Smooth muscle cell (in vitro differentiated cells): Measurements from ENCODE around the gene TMEM87A. TPM values are rescaled to one million over a fixed set of nuclear protein-coding genes. Genes with fewer than 3 reads are reported as not detected.

Source experiments
- DNase-seq: peaks from one replicate; lab custom pipeline; 2025; ENCODE audit not compliant: unreplicated experiment; lab: John Stamatoyannopoulos, UW
- H2AFZ ChIP-seq: fragments of 200-600 bp; sonication (generic); 2 replicates; pipeline ENCODE4 v1.6.0; 2016; ENCODE audit warnings: antibody characterized with exemption, low read depth, mild to moderate bottlenecking
- H3F3A ChIP-seq: fragments of 200-600 bp; sonication (generic); 2 replicates; pipeline ENCODE4 v1.6.0; 2017; ENCODE audit warnings: antibody characterized with exemption, low read depth
- H3K27ac ChIP-seq: fragments of 200-600 bp; sonication (generic); 2 replicates; pipeline ENCODE4 v1.5.1; 2016; ENCODE audit warnings: low read depth, mild to moderate bottlenecking
- H3K27me3 ChIP-seq: fragments of 200-600 bp; sonication (generic); 2 replicates; pipeline ENCODE4 v1.6.1; 2016; ENCODE audit warnings: low read depth, mild to moderate bottlenecking
- H3K36me3 ChIP-seq: fragments of 200-600 bp; sonication (generic); 2 replicates; pipeline ENCODE4 v1.5.1; 2016; ENCODE audit warnings: low read depth
- H3K4me1 ChIP-seq: fragments of 200-600 bp; sonication (generic); 2 replicates; pipeline ENCODE4 v1.5.1; 2016; ENCODE audit warnings: low read depth
- H3K4me2 ChIP-seq: fragments of 200-600 bp; sonication (generic); 2 replicates; pipeline ENCODE4 v1.6.0; 2016; ENCODE audit warnings: mild to moderate bottlenecking
- H3K4me3 ChIP-seq: fragments of 200-600 bp; sonication (generic); 2 replicates; pipeline ENCODE4 v1.5.1; 2016; ENCODE audit warnings: mild to moderate bottlenecking
- H3K79me2 ChIP-seq: fragments of 200-600 bp; sonication (generic); 2 replicates; pipeline ENCODE4 v1.6.0; 2016; ENCODE audit warnings: low read depth, mild to moderate bottlenecking
- H3K9ac ChIP-seq: fragments of 200-600 bp; sonication (generic); 2 replicates; pipeline ENCODE4 v1.6.0; 2016; ENCODE audit warnings: low read depth
- H3K9me3 ChIP-seq: fragments of 200-600 bp; sonication (generic); replicated peaks from 2 replicates; pipeline ENCODE4 v1.5.1; 2016; ENCODE audit warnings: low read depth
- H4K20me1 ChIP-seq: fragments of 200-600 bp; sonication (generic); 2 replicates; pipeline ENCODE4 v1.6.0; 2016; ENCODE audit warnings: low read depth
- WGBS: methylation state at CpG from one replicate; pipeline ENCODE4 v1.1.7; 2016; ENCODE audit warnings: low lambda C conversion rate; 5-methylcytosine and 5-hydroxymethylcytosine counted together
- polyA plus RNA-seq: library from polyadenylated mRNA; unstranded; fragments of >200 nt; fragmentation: Nextera tagmentation; extraction: Ambion mirVana; gene quantifications from 2 replicates; pipeline ENCODE4 v1.2.1, GENCODE V29; 2016
- total RNA-seq: library from RNA; depleted of rRNA; stranded (reverse); fragments of >200 nt; gene quantifications from 2 replicates; pipeline ENCODE4 v1.2.3, GENCODE V29; 2014
- TF ChIP-seq, protein P1 (sequence below): fragments of 200-600 bp; sonication (generic); IDR thresholded peaks from 2 replicates; pipeline ENCODE4 v1.5.1; 2017; ENCODE audit warnings: borderline replicate concordance, mild to moderate bottlenecking, antibody characterized with exemption; ENCODE audit not compliant: insufficient read depth, poor library complexity, severe bottlenecking

The TMEM87A gene
- total and polyA plus RNA-seq, 2 experiments from 2014 or later, result 59.9 to 82.3 TPM

DNA sequence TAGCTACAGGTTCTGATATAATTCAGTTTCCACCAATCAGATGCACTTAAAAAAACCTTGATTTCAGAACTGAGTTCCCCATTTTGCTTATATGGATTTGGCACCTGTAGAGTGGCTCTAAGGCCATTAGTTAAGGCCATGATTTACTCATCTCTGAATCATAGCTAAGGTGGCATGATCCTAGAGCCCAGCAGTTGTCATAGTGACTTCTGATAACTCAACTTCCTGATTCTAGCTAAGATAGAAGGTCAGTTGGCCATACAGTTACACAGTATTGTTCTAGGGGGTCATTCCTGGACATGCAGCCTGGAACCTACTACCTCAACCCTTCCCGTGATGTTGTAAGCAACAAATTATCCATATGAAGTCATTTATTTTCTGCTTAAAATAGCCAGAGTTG is 15.9 kb upstream of the TMEM87A start:
- H4K20me1 ChIP-seq, result no peaks in the 10 kb centered on the region
- H3K27me3 ChIP-seq, result no peaks in the 10 kb centered on the region
- H3K27ac ChIP-seq, result no peak overlapping the region
- H3K4me2 ChIP-seq, result no peak overlapping the region
- no peak overlapping the region for H3K4me3 ChIP-seq
- H3K4me1 ChIP-seq, result no peaks in the 10 kb centered on the region
- no peaks in the 10 kb centered on the region for H3K79me2 ChIP-seq
- no peak overlapping the region for H3K9ac ChIP-seq
- no peak overlapping the region for H2AFZ ChIP-seq
- H3F3A ChIP-seq, result peaks cover 3% of the 10 kb centered on the region
- H3K9me3 ChIP-seq, result no peaks in the 10 kb centered on the region
- 98% methylated on average over 1 of the region's 1 CpG for WGBS
- DNase-seq, result no peak
- H3K36me3 ChIP-seq, result no peaks in the 10 kb centered on the region
- TF ChIP-seq, protein P1, sequence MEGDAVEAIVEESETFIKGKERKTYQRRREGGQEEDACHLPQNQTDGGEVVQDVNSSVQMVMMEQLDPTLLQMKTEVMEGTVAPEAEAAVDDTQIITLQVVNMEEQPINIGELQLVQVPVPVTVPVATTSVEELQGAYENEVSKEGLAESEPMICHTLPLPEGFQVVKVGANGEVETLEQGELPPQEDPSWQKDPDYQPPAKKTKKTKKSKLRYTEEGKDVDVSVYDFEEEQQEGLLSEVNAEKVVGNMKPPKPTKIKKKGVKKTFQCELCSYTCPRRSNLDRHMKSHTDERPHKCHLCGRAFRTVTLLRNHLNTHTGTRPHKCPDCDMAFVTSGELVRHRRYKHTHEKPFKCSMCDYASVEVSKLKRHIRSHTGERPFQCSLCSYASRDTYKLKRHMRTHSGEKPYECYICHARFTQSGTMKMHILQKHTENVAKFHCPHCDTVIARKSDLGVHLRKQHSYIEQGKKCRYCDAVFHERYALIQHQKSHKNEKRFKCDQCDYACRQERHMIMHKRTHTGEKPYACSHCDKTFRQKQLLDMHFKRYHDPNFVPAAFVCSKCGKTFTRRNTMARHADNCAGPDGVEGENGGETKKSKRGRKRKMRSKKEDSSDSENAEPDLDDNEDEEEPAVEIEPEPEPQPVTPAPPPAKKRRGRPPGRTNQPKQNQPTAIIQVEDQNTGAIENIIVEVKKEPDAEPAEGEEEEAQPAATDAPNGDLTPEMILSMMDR, result no peak

DNA sequence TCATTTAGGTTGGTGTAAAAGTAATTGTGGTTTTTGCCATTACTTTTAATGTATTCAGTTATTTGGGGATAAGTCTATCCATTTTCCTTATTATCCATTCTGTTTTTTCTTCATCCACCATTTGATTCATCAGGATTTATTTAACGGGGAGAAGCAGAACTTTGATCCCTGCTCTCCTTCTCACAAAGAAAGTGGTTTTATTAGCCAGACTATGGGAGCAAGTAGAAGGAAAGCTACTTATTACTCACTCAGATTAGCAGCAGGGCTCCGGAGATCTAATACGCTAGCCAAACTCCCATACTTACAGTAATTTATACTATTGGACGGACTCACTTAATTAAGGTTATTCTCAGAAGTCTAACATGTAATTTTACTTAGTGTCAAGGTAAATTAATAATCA is 14.7 kb upstream of the TMEM87A start:
- no peak overlapping the region for H2AFZ ChIP-seq
- H3K27me3 ChIP-seq, result no peaks in the 10 kb centered on the region
- H4K20me1 ChIP-seq, result no peaks in the 10 kb centered on the region
- no peak overlapping the region for H3K27ac ChIP-seq
- no peak overlapping the region for H3K9ac ChIP-seq
- TF ChIP-seq, protein P1, result no peak
- no peaks in the 10 kb centered on the region for H3K9me3 ChIP-seq
- no peaks in the 10 kb centered on the region for H3K4me1 ChIP-seq
- H3K4me2 ChIP-seq, result no peak overlapping the region
- H3K36me3 ChIP-seq, result no peaks in the 10 kb centered on the region
- WGBS, result 70% methylated on average over 4 of the region's 4 CpGs
- no peaks in the 10 kb centered on the region for H3K79me2 ChIP-seq
- no peak overlapping the region for H3K4me3 ChIP-seq
- no peak for DNase-seq
- H3F3A ChIP-seq, result peaks cover 3% of the 10 kb centered on the region

DNA sequence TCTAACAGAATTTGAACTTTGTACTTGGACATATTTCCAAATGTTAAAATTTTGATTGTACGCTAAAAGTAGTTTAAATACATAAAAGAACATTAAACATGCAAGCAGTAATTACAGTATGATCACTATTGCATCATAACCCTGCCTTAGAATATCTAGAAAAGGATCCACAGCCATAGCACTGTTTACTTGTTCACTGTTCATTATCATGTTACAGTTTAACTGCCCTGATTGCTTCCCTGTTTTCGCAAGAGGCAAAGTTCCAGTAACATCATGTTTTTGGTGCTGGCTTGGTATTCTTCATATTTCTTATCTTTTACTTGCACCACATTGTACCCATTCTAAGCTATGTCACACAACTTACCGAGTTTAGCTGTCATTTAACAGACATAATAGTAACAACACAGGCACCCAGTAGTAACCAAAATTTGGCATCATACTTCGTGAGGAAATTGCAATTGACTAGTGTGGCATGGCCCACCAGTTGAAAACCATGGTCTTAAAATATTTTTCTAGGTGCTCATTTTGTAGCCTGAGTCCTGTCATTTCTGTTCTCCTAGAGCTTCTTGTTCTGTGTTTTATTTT is 13.3 kb upstream of the TMEM87A start:
- Histone ChIP-seq H3F3A (peaks cover 3% of the 10 kb centered on the region), H3K27me3 (no peaks in the 10 kb centered on the region), H3K27ac (no peak overlapping the region), H3K9ac (no peak overlapping the region), H3K9me3 (no peaks in the 10 kb centered on the region), H3K79me2 (no peaks in the 10 kb centered on the region), H3K4me2 (no peak overlapping the region), H3K36me3 (no peaks in the 10 kb centered on the region), H4K20me1 (no peaks in the 10 kb centered on the region), H3K4me1 (no peaks in the 10 kb centered on the region), H3K4me3 (no peak overlapping the region), H2AFZ (no peak overlapping the region)
- WGBS, result 67% methylated on average over 4 of the region's 4 CpGs
- no peak for DNase-seq
- TF ChIP-seq, protein P1, result no peak

DNA sequence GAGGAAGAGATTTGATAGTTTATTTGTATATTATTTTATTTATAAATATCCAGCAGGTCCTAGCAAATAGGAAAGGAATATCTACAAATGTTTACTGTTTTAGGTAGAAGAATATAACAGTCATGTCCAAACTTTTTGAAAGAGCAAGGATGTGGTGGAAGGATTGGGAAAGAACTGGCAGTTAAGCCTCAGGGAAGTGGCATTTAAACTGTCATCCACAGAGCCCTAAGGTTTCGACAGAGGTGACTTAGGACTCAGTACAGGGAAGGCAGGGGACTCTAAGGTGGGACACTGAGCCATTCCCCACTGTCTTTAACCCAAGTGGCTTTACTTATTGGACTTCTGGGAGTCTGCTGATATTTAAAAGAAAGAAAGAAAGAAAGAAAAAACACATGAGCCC is 11.8 kb upstream of the TMEM87A start:
- H3K4me1 ChIP-seq, result no peaks in the 10 kb centered on the region
- no peaks in the 10 kb centered on the region for H3K27me3 ChIP-seq
- H2AFZ ChIP-seq, result no peak overlapping the region
- no peak for DNase-seq
- no peak overlapping the region for H3K27ac ChIP-seq
- TF ChIP-seq, protein P1, result no peak
- H3K36me3 ChIP-seq, result no peaks in the 10 kb centered on the region
- no peak overlapping the region for H3K4me2 ChIP-seq
- H3F3A ChIP-seq, result peaks cover 3% of the 10 kb centered on the region
- H3K79me2 ChIP-seq, result no peaks in the 10 kb centered on the region
- H3K9me3 ChIP-seq, result no peaks in the 10 kb centered on the region
- no peak overlapping the region for H3K4me3 ChIP-seq
- 87% methylated on average over 1 of the region's 1 CpG for WGBS
- H3K9ac ChIP-seq, result no peak overlapping the region
- no peaks in the 10 kb centered on the region for H4K20me1 ChIP-seq
